Testis (tissue), 2 donors: ENCODE results near the gene ANKH.

Experiments used
- CTCF ChIP-seq, 3 experiments: fragments of 450-650 bp in 2 of 3; fragments of 200-600 bp in 1 of 3; sonication (generic) in 1 of 3; IDR thresholded peaks; one replicate each; pipeline ENCODE4 v1.5.1; 2016 to 2019; ENCODE audit warnings: antibody characterized with exemption in 3 of 3, mild to moderate bottlenecking in 2 of 3, moderate library complexity in 1 of 3
- POLR2A ChIP-seq: fragments of 450-650 bp; IDR thresholded peaks from one replicate; pipeline ENCODE4 v1.6.1; 2017; ENCODE audit warnings: antibody characterized with exemption, mild to moderate bottlenecking, moderate library complexity

GRCh38 chr5:14674983-14675854, 196.4 kb downstream of the ANKH start:
- no peak for TF ChIP-seq CTCF (IDR thresholded peaks at IDR 0.05)
- no peak for TF ChIP-seq POLR2A
